Skeletal muscle tissue (tissue), 4 donors: ENCODE data around the gene RFPL2. TPM values are rescaled to one million over a fixed set of nuclear protein-coding genes. Genes with fewer than 3 reads are reported as not detected.
"Not testable (repeated sequence)": the region's sequence is repeated elsewhere in the genome, so short reads cannot be mapped to it uniquely, and the experiment has no call there.

Experiments
- H3K27ac ChIP-seq: one replicate; pipeline ENCODE4 v1.7.0; 2013; ENCODE audit warnings: mild to moderate bottlenecking, low read depth, low read length, inconsistent platforms
- H3K27me3 ChIP-seq, 3 donors: one replicate each; pipeline ENCODE4 v1.7.0; 2013; ENCODE audit warnings: low read length in 3 of 3; ENCODE audit not compliant: control insufficient read depth in 3 of 3, insufficient read depth in 3 of 3
- H3K36me3 ChIP-seq, 3 donors: one replicate each; pipeline ENCODE4 v1.7.0; 2013; ENCODE audit warnings: low read length in 3 of 3; ENCODE audit not compliant: control insufficient read depth in 3 of 3, insufficient read depth in 3 of 3
- H3K4me1 ChIP-seq, 3 donors: one replicate each; pipeline ENCODE4 v1.7.0; 2013; ENCODE audit warnings: low read length in 3 of 3, mild to moderate bottlenecking in 3 of 3; ENCODE audit not compliant: control insufficient read depth in 3 of 3, insufficient read depth in 3 of 3
- H3K4me3 ChIP-seq, 3 donors: one replicate each; pipeline ENCODE4 v1.7.0; 2013; ENCODE audit warnings: low read length in 3 of 3
- H3K9ac ChIP-seq, 3 donors: one replicate each; pipeline ENCODE4 v1.7.0; 2013; ENCODE audit warnings: low read length in 3 of 3, mild to moderate bottlenecking in 3 of 3, moderate library complexity in 2 of 3, low read depth in 1 of 3
- H3K9me3 ChIP-seq, 3 donors: one replicate each; pipeline ENCODE4 v1.7.0; 2013; ENCODE audit warnings: low read length in 3 of 3; ENCODE audit not compliant: control insufficient read depth in 3 of 3
- total RNA-seq: library from RNA; depleted of rRNA; stranded (reverse); fragments of >200 nt; gene quantifications from one replicate; pipeline ENCODE4 v1.2.3, GENCODE V29; 2014
- donor health status: Osteomylitis.

The RFPL2 gene
- total RNA-seq, 1 donor from 2014 or later = not detected

DNA sequence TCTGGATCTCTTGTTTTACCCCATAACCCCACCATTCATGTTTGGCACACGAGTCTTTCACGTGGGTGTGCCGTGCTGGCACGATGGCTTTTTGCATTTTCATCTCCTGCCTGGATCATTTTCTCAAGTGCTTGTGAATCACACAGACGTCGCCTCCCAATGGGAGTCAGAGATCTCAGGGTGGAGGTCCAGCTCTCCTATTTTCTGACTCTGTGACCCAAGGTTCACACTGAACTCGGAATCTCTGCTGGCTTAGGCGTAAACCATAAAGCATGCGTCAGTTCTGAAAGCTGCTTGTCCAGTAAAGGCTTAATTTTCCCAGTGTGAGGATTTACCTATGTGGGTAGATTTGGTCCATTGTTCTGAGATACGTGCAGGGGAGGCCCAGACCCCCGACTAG lies 29.8 kb downstream of the RFPL2 start:
- no peak overlapping the region for H3K4me3 ChIP-seq
- no peaks in the 10 kb centered on the region for H3K4me1 ChIP-seq
- no peaks in the 10 kb centered on the region for H3K9me3 ChIP-seq
- H3K36me3 ChIP-seq = no peaks in the 10 kb centered on the region
- H3K27ac ChIP-seq = no peak overlapping the region
- peaks cover 36 to 40% (median 38%) of the 10 kb centered on the region in 3 donors for H3K27me3 ChIP-seq
- H3K9ac ChIP-seq = no peak overlapping the region

DNA sequence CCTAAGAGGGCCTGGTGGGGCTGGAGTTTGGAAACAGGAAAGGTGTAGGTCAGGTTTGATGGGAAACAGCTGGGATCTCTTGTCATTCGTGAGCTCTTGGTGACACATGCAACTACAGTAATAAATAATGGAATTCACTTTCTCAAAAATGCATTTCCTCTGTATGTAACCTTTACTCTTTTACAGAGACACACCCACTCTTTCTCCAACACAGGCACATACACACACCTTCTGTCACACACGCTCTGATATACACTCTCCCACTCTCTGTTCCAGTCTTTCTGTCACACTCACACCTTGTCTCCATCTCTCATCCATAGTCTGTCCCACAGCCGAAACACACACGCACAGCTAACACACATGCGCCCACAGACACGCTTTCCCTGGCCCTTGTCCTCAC lies 39.2 kb downstream of the RFPL2 start:
- Histone ChIP-seq H3K27ac (no peak overlapping the region), H3K4me3 (no peak overlapping the region), H3K4me1 (no peaks in the 10 kb centered on the region), H3K36me3 (no peaks in the 10 kb centered on the region), H3K9me3 (no peaks in the 10 kb centered on the region), H3K27me3 (peaks cover 3 to 11% (median 9%) of the 10 kb centered on the region in 3 donors), H3K9ac (no peak overlapping the region)

DNA sequence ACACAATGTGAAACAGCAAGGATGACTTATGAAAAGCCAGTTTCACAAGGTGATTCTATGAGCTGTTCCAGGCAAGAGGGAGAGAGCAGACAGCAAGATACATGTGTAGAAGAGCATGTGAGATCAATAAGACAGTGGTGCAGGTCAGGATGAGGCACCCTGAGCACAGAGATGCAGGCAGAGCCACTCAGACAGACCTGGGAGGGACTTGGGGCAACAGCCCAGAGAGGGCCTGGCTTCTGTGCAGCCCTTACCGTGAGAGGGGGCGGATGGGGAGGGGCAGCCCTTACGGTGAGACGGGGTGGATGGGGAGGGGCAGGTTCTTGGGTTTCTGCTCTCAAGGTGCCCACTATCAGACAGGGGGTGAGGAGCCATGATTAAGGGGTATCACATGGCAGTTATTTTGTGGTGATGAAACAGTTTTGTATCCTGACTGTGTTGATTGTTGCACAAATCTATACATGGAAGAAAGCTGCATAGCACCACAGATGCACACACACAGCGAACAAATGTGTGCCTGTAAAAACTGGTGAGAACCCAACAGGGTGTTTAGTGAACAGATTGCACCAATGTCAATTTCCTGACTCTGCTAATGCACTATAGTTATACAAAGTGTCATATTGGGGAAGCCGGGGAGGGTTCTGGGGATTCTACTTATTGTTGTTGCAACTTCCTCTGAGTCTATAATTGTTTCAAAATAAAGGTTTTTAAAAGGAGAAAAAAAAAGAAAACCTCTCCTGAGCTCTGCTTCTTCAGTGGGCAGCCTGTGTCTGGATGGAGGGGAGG lies 40.6 kb downstream of the RFPL2 start:
- Histone ChIP-seq H3K27me3 (peaks cover 3 to 12% (median 10%) of the 10 kb centered on the region in 3 donors), H3K9ac (no peak overlapping the region), H3K9me3 (no peaks in the 10 kb centered on the region), H3K27ac (no peak overlapping the region), H3K4me1 (no peaks in the 10 kb centered on the region), H3K4me3 (no peak overlapping the region), H3K36me3 (no peaks in the 10 kb centered on the region)

DNA sequence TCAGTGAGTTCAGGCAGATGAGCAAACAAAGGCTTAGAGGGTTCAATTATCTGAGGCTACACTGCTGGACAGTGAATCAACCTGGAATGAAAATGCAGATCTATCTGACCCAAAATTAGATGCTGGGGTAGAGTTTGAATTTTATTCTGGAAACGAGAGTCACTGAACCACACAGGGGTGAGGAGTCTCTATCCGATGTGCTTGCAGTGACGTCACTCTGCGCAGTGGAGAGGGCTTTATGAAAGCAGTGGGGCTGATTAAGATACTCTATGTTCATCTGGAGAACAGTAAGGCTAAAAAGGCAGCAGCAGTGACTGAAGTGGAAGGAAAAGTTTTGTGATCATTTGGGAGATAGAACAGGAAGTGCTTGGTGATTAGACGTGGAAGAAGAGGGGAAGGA lies 44.5 kb downstream of the RFPL2 start:
- not testable (repeated sequence) for H3K36me3 ChIP-seq, H3K9ac ChIP-seq, H3K4me3 ChIP-seq, H3K27ac ChIP-seq, H3K9me3 ChIP-seq, H3K4me1 ChIP-seq
- peaks cover 3 to 13% (median 13%) of the 10 kb centered on the region in 3 donors for H3K27me3 ChIP-seq

DNA sequence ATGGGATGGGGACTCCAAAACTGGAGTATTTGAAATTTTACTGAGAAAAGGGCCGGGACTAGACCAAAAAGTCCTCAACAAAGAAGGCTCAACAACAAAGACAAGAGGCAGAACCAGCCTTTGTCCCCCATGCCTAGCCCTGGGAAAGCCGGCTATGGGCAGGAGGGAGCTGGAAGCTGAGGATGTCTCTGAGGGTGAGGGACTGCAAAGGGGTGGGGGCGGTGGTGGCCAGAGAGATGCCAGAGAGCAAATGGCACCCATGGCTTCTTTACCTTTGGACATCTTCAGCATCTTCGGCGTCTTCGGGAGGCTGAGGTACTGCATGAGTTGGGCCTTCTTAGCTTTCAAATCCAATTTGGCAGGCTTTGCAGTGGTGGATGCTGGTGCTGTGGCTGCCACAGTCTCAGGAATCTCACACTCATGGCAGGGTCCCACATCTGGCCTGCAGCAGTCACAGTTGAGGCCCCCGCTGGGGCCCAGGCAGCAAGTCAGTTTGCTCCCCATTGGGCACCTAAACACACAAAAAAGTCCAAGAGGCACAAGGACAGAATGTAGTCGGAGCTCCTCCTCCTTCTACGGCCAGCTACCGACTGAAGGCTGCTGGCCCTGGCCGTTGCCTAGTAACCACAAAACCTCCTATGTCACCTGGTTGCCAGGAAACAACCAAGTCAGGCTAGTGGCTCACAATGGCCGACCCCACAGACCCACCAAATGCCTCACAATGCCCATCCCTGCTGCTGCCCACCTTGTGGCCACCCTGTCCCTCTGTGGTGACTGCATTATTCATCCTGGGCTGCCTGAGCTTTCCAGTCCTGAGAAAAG lies 46.0 kb downstream of the RFPL2 start, which contains the start of gene C22orf42:
Gene C22orf42, minus strand, starts transcription at position 592 of the 822 bp plus-strand sequence. Its CDS starts 88 bp downstream, at position 504.
- Histone ChIP-seq H3K9me3 (no peaks in the 10 kb centered on the region), H3K27me3 (peaks cover under 1 to 13% (median 6%) of the 10 kb centered on the region in 3 donors), H3K4me1 (no peaks in the 10 kb centered on the region), H3K4me3 (no peak within 1 kb of the TSS), H3K27ac (no peak within 1 kb of the TSS), H3K9ac (no peak within 1 kb of the TSS), H3K36me3 (no peaks in the 10 kb centered on the region)

DNA sequence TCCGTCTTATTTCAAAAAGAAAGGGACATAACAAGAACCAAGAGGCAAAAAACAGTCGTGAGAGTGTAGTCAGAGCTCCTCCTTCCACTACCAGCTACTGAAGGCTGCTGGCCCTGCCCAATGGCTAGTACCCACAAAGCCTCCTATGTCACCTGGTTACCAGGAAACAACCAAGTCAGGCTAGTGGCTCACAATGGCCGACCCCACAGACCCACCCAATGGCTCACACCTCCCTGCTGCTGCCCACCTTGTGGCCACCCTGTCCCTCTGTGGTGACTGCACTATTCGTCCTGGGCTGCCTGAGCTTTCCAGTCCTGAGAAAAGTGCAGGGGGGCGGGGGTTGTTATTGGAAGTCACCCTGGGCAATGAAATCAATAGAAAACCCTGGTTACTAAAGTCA lies 47.2 kb downstream of the RFPL2 start:
- H3K27ac ChIP-seq, H3K4me3 ChIP-seq, H3K9me3 ChIP-seq, H3K36me3 ChIP-seq, H3K9ac ChIP-seq, H3K4me1 ChIP-seq: not testable (repeated sequence)
- peaks cover 0 to 13% (median 5%) of the 10 kb centered on the region in 3 donors for H3K27me3 ChIP-seq

DNA sequence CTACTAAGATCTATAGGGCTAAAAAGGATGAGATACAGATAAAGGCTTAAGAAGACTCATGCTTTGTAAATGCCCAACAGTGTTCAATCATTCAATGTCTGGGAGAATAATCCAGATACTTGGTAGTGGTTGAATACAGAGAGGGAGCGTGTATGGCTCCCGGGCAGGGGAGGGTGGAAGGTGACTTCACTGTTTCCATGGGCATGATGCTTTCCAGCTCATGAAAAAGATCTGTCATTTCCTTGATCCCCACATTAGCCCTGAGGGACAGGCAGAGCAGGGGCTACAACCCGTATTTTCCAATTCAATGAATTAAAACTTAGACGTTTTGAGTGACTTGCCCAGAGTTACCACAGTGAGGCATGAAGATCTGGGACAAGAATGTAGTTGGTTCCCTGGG lies 50.1 kb downstream of the RFPL2 start:
- not testable (repeated sequence) for H3K4me3 ChIP-seq, H3K27ac ChIP-seq, H3K9me3 ChIP-seq, H3K4me1 ChIP-seq, H3K9ac ChIP-seq, H3K36me3 ChIP-seq
- peaks cover 0 to 13% (median 5%) of the 10 kb centered on the region in 3 donors for H3K27me3 ChIP-seq

DNA sequence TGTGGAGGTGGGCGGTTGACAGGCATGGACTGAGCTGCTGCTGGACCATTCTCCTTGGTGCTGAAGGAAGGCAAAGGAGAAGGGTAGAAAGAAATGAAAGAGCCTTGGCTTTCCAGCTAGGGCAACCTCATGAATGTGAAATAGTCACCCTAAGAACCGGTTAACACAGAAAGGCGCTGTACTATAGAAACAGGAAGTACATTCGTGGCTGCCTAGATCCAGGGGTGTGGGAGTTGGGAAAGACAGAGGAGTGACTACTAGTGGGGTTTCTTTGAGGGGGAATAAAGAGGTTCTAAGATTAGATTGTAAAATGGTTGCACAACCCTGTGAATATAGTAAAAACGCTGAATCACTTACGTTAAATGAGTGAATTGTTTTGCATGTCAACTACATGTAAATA lies 53.2 kb downstream of the RFPL2 start:
- H3K36me3 ChIP-seq, H3K9me3 ChIP-seq, H3K4me3 ChIP-seq, H3K27ac ChIP-seq, H3K4me1 ChIP-seq, H3K9ac ChIP-seq, H3K27me3 ChIP-seq: not testable (repeated sequence)

DNA sequence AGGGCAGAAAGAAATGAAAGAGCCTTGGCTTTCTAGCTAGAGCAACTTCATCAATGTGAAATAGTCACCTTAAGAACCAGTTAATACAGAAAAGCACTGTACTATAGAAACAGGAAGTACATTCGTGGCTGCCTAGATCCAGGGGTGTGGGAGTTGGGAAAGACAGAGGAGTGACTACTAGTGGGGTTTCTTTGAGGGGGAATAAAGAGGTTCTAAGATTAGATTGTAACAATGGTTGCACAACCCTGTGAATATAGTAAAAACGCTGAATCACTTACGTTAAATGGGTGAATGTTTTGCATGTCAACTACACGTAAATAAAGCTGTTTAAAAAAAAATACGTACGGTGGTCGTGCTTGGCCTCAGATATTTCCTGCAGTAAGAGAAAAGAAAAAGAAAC lies 54.2 kb downstream of the RFPL2 start:
- H3K4me1 ChIP-seq, H3K4me3 ChIP-seq, H3K27ac ChIP-seq, H3K27me3 ChIP-seq, H3K9me3 ChIP-seq, H3K9ac ChIP-seq, H3K36me3 ChIP-seq: not testable (repeated sequence)

DNA sequence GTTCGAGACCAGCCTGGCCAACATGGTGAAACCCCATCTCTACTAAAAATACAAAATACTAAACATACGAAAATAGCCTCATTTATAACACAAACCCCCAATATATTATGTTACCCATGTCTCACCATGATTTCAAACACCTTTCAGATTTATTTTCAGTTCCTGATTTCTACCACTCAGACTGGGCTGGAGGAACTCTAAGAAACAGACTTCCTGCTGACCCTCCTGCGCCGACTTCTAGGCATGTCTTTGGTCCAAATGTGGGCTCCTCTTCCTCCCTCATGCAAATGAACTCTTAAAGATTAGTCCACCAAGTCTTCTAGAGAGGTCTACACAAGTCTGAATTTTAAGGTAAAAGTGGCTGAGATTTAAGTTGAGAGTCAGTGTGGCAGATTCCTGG lies 56.5 kb downstream of the RFPL2 start:
- H3K27ac ChIP-seq = not testable (repeated sequence)

More for the DNA sequence above, 56.5 kb downstream of the RFPL2 start:
- not testable (repeated sequence) for H3K27me3 ChIP-seq, H3K4me1 ChIP-seq, H3K36me3 ChIP-seq, H3K9me3 ChIP-seq, H3K4me3 ChIP-seq, H3K9ac ChIP-seq
